Measurements from ENCODE around the gene SP1.

- no peak for TF ChIP-seq EZH2 (IDR thresholded peaks at IDR 0.05; ENCODE audit: insufficient read depth, poor library complexity, severe bottlenecking)
- TF ChIP-seq EZH2phosphoT487 (IDR thresholded peaks at IDR 0.05; ENCODE audit: insufficient read depth, low read depth) = no peak
Measured at GRCh38 chr12:53459097-53459496, 79.1 kb downstream of the SP1 start.
